Measurements from ENCODE around the gene DNAJC5G. TPM values are rescaled to one million over a fixed set of nuclear protein-coding genes. Genes with fewer than 3 reads are reported as not detected.

Gene DNAJC5G
- total and polyA plus RNA-seq, 2 of the 13 experiments (the other 11 are each of a cell fraction or from before 2014, with no cell fraction given) = 0.05 TPM; not detected in 1

GRCh38 chr2:27249891-27250651, 25.2 kb upstream of the DNAJC5G start (continued):
- TF ChIP-seq AGO1 (IDR thresholded peaks at IDR 0.05; ENCODE audit: low read depth, low read length, poor library complexity, severe bottlenecking) (peak; percentile 75), MLXIP (CRISPR knock-in tag; IDR thresholded peaks at IDR 0.05; ENCODE audit: borderline replicate concordance) (no peak), RAD51 (IDR thresholded peaks at IDR 0.05; ENCODE audit: borderline replicate concordance) (no peak), MIER2 (CRISPR knock-in tag; IDR thresholded peaks at IDR 0.05) (peak; percentile 44; the same call in 1 of the 2 replicates), SRSF9 (IDR thresholded peaks at IDR 0.05; ENCODE audit: borderline replicate concordance, insufficient read depth, low read depth, low read length, poor library complexity, severe bottlenecking) (no peak), ZNF274 (CRISPR knock-in tag; IDR thresholded peaks at IDR 0.05) (peak; percentile 65), PTBP1 (IDR thresholded peaks at IDR 0.05; ENCODE audit: low read depth, low read length, poor library complexity, severe bottlenecking) (peak; percentile 31), ZNF337 (CRISPR knock-in tag; IDR thresholded peaks at IDR 0.05; ENCODE audit: borderline replicate concordance, low read depth) (no peak), ZNF430 (CRISPR knock-in tag; IDR thresholded peaks at IDR 0.05) (peak; percentile 52; the same call in 1 of the 2 replicates), IRX3 (CRISPR knock-in tag; IDR thresholded peaks at IDR 0.05; ENCODE audit: borderline replicate concordance, low read depth) (0 out of 2 replicates have a peak, but pooled peaks have one; percentile 26), ZNF230 (CRISPR knock-in tag; IDR thresholded peaks at IDR 0.05) (0 out of 2 replicates have a peak, but pooled peaks have one; percentile 78), ZSCAN29 (CRISPR knock-in tag; conservative IDR thresholded peaks at IDR 0.05) (0 out of 2 replicates have a peak, but pooled peaks have one; percentile 41), KAT8 (CRISPR knock-in tag; IDR thresholded peaks at IDR 0.05) (peak; percentile 67), PRPF4 (IDR thresholded peaks at IDR 0.05; ENCODE audit: low read depth, low read length, poor library complexity, severe bottlenecking) (no peak), NR0B2 (CRISPR knock-in tag; IDR thresholded peaks at IDR 0.05) (peak; percentile 42; the same call in 1 of the 2 replicates), ATM (IDR thresholded peaks at IDR 0.05; ENCODE audit: borderline replicate concordance) (no peak), ZNF547 (CRISPR knock-in tag; IDR thresholded peaks at IDR 0.05) (peak; percentile 81), ZNF333 (CRISPR knock-in tag; IDR thresholded peaks at IDR 0.05; ENCODE audit: borderline replicate concordance) (0 out of 2 replicates have a peak, but pooled peaks have one; percentile 80), NR2F2 (IDR thresholded peaks at IDR 0.05; ENCODE audit: borderline replicate concordance, low read depth) (no peak), CREBL2 (CRISPR knock-in tag; IDR thresholded peaks at IDR 0.05; ENCODE audit: borderline replicate concordance) (no peak), ZNF17 (CRISPR knock-in tag; IDR thresholded peaks at IDR 0.05) (no peak), ZNF256 (CRISPR knock-in tag; conservative IDR thresholded peaks at IDR 0.05) (no peak), ZMAT5 (CRISPR knock-in tag; IDR thresholded peaks at IDR 0.05; ENCODE audit: borderline replicate concordance, low read depth) (no peak), PBX2 (CRISPR knock-in tag; IDR thresholded peaks at IDR 0.05) (no peak)
